Suppressor macrophage treated with lipopolysaccharide for 1 hour (primary cell): Measurements from ENCODE around the gene OR6B1.
"Not testable (repeated sequence)": the region's sequence is repeated elsewhere in the genome, so short reads cannot be mapped to it uniquely, and the experiment has no call there.

Source experiments
- DNase-seq, 3 donors: peaks; one replicate each; pipeline ENCODE4 v3.0.0-alpha.2; 2020 to 2022

The OR6B1 gene

DNA sequence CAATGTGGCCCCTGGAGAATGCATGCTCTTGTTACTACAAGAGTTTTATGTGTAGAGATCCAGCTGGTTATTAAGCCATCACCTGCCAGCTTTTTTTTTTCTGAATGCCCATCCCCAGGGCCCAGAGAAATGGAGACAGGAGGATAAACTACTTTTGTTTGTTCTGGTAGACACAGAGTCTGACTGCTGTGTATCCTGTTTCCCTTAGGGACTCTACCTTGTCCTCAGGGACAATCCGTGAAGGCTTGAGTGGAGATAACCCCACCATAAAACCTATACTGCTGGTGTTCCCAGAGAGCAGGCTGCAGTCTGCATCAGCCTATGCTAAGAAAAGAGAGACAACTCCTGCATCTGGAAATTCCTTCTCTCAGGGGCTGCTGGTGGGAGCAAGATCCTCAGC, 48.5 kb downstream of the OR6B1 start, which contains the start of gene OR2A5:
Gene OR2A5 (plus strand): TSS at position 301 of the 400 bp plus-strand sequence. CDS start 1,454 bp downstream, outside the sequence.
- no peak for DNase-seq

DNA sequence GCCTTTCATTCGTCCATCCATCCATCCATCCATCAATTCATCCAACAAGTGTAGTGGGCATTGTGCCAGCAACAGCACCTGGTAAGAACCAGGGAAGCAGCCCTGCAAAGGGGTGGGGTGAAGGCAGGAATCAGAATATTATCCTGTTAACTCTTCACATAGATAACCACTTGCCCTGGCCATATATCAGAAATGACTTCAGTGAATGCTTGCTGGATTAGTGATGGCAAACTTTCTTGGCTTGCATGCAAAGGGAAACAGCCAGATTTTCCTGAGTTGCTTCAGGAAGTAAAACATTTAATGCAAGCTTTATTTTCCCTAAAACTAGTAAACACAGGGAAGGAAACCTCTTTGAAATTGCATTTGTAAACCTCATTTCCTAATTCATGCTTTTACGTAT, 49.4 kb downstream of the OR6B1 start:
- DNase-seq = no peak

- DNase-seq = no peak
Measured at GRCh38 chr7:144050093-144050492, 50.0 kb downstream of the OR6B1 start.

DNA sequence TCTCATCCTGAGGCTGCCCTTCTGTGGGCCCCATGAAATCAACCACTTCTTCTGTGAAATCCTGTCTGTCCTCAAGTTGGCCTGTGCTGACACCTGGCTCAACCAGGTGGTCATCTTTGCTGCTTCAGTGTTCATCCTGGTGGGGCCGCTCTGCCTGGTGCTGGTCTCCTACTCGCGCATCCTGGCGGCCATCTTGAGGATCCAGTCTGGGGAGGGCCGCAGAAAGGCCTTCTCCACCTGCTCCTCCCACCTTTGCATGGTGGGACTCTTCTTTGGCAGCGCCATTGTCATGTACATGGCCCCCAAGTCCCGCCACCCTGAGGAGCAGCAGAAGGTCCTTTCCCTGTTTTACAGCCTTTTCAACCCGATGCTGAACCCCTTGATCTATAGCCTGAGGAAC, 50.8 kb downstream of the OR6B1 start:
- not testable (repeated sequence) for DNase-seq

DNA sequence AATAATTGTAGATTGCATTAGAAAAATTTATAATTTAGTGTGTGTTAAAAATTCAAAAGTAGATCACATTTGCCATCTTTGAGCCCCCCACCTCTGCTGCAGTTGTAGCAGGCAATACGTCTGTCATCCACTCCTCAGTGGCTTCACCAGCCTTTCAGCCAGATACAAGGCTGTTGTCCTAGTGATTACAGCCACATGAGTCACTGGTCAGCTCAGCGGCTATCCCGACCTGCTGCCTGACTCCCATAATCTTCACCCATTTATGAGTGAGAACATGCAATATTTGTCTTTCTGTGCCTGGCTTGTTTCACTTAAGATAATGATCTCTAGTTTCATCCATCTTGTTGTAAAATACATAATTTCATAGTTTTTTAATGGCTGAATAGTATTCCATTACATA, 57.8 kb downstream of the OR6B1 start:
- DNase-seq = no peak
